ENCODE results near the gene RAD51B.
"Not testable (repeated sequence)": the region's sequence is repeated elsewhere in the genome, so short reads cannot be mapped to it uniquely, and the experiment has no call there.

Gene RAD51B

DNA sequence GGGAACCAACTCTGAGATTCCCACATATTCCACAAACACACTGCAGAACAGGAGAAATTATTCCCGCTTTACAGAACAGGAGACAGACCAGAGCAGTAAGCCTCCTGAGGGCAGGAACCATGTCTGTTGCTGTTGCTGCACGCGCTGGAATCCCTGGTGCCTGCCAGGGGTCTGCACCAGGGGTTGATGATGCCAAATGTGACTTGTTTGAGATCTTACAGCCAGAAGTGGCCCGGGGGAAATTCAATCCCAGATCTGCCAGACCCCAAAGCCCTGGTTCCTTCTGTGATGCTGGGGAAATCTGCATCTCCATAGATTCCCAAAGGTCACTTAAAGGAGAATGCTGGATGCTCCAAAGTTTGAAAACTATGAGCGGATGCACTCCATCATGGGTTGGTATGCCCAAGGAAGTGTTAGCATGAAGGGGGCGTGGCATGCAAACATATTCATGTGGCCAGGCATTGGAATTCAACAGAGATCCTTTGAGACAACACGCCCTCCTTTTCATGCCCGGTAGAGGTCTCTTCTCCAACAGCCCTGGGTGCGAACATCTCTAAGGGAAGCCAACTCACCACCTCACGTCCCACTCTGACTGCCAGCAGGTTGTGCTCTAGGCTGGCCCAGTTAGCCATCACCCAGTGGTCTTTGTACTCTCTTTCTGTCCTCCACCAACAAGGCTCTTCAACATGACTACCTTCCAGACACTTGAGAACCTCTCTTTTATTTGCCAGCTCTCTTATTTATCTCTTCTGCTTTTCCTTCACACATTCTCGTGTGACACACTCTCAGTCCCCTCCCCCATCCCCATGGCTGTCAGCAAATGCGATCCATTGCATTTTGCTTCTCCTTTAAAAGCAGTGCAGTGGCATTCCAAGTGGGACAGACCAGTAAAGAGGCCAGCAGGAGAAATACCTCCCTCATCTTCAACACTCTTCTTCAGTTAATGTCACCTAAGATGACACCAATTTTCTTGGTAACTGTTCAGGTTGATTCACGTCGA is 841.9 kb downstream of the RAD51B start:
- in situ Hi-C loops (cut with HindIII; ENCODE audit: low sequenced_read_pairs): no loop called here
- no peak overlapping the region for H3K4me3 ChIP-seq (ENCODE audit: low read depth, low read length)
- TF ChIP-seq, protein P1, sequence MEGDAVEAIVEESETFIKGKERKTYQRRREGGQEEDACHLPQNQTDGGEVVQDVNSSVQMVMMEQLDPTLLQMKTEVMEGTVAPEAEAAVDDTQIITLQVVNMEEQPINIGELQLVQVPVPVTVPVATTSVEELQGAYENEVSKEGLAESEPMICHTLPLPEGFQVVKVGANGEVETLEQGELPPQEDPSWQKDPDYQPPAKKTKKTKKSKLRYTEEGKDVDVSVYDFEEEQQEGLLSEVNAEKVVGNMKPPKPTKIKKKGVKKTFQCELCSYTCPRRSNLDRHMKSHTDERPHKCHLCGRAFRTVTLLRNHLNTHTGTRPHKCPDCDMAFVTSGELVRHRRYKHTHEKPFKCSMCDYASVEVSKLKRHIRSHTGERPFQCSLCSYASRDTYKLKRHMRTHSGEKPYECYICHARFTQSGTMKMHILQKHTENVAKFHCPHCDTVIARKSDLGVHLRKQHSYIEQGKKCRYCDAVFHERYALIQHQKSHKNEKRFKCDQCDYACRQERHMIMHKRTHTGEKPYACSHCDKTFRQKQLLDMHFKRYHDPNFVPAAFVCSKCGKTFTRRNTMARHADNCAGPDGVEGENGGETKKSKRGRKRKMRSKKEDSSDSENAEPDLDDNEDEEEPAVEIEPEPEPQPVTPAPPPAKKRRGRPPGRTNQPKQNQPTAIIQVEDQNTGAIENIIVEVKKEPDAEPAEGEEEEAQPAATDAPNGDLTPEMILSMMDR (IDR thresholded peaks at IDR 0.05; ENCODE audit: low read depth, low read length): no peak
- DNase-seq (ENCODE audit: low read depth, low spot score): no peak

DNA sequence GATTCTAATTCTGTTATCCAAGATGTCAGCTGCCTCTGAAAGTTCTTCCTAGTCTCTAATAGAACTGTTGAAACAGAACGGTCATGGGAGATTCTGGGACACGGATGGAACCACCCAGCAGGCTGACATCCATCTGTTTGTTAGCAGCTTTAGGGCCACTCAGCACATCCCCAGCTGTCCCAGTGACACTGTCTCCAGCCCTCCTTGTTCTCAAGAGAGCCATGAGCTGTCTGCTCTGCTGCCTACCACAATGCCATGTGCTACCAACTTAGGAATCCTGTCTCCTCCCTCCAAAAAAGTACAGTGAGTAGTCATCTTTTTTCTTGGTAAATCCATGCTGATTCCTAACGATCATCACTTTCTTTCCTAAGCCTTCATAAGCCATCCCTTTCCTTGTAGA is 842.8 kb downstream of the RAD51B start:
- TF ChIP-seq, protein P1 (IDR thresholded peaks at IDR 0.05; ENCODE audit: low read depth, low read length): no peak
- H3K4me3 ChIP-seq (ENCODE audit: low read depth, low read length): no peak overlapping the region
- in situ Hi-C loops (cut with HindIII; ENCODE audit: low sequenced_read_pairs): no loop called here
- DNase-seq (ENCODE audit: low read depth, low spot score): no peak

DNA sequence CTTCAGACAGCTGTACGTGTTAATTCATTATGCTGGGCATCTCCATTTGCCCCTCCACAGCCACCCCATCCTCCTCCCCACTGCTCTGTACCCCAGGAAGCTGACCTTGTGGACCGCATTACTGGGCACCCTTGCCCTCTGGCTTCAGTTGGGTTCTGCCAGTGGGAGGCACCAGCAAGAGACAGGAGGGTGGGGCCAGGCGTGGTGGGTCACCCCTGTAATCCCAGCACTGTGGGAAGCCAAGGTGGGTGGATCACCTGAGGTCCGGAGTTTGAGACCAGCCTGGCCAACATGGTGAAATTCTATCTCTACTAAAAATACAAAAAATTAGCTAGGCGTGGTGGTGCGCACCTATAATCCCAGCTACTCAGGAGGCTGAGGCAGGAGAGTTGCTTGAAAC is 843.2 kb downstream of the RAD51B start:
- H3K4me3 ChIP-seq (ENCODE audit: low read depth, low read length); DNase-seq (ENCODE audit: low read depth, low spot score); in situ Hi-C loops (cut with HindIII; ENCODE audit: low sequenced_read_pairs): not testable (repeated sequence)

DNA sequence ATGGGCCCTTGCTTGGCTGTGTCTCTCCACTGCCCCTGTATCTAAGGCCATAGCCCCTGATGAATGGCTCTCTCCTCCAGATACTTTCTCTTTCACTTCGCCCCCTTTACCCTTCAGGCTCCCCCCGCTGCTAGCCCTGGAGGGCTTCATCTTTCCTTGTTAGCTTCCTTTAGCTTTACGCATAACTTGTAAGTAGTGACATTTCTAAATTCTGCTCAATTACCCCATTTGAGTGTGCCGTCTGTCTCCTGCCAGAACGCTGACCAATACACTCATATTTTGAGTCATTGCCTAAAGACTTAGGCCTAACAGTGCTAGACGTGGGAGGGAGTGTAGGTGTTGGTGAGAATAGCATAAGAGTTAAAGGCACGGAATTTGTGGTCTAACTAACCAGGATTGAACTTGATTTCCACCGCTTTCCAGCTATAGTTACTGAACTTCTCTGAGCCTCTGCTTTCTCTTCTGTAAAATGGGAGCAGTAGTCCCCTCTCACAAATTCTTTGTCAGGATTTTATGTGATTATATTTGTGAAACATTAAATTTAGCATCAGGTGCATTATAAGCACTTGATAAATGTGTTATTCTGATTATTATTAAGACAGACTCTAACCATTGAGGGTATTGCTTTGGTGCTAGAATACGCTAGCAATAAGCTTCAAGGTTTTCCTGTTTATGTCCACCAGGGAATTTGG is 844.0 kb downstream of the RAD51B start:
- DNase-seq (ENCODE audit: low read depth, low spot score): peak; percentile 77
- no peak overlapping the region for H3K4me3 ChIP-seq (ENCODE audit: low read depth, low read length)
- in situ Hi-C loops (cut with HindIII; ENCODE audit: low sequenced_read_pairs): no loop called here
- TF ChIP-seq, protein P1 (IDR thresholded peaks at IDR 0.05; ENCODE audit: low read depth, low read length): no peak

DNA sequence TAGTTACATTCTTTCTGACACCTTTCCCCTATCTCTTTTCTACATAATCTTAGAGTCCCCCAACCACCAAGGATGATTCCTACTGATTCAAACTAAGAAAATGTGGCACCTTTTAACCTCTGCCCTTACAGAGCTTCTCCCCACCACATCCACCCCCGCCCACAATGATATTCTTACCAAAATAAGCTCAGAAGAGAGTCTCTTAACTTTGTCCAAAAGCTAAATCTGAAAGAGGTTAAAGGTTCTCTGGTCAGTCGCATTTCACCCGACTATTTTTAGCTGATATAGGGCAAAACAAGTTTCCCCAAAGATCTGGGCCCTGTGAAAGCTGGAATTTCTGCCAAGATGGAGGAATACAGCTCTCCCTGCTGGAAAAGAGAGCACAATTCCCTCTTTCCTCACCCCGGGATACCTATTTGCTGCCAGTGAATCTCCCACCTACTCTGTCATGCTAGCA is 844.7 kb downstream of the RAD51B start:
- no peak overlapping the region for H3K4me3 ChIP-seq (ENCODE audit: low read depth, low read length)
- no peak for DNase-seq (ENCODE audit: low read depth, low spot score)
- TF ChIP-seq, protein P1 (IDR thresholded peaks at IDR 0.05; ENCODE audit: low read depth, low read length): no peak
- in situ Hi-C loops (cut with HindIII; ENCODE audit: low sequenced_read_pairs): no loop called here

DNA sequence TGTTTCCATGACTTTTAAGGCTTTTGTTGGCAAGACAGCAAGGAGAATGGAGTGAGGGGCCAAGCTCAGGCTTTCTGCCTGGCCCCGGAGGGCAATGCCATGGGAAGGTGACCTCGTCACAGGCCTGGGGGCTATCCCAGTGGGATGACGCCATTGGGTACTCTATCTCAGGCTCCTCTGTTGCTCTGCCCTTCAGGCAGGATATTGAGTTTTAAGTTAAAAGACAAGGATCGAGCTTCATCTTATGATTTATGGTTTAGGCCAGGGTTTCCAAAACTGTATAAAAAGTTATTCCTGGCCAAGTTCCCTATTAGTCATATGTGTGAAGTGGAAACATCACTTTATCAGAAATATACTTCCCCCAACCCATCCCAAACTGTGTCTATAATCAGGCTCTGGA is 845.6 kb downstream of the RAD51B start:
- no peak overlapping the region for H3K4me3 ChIP-seq (ENCODE audit: low read depth, low read length)
- in situ Hi-C loops (cut with HindIII; ENCODE audit: low sequenced_read_pairs): no loop called here
- DNase-seq (ENCODE audit: low read depth, low spot score): peak; percentile 54
- TF ChIP-seq, protein P1 (IDR thresholded peaks at IDR 0.05; ENCODE audit: low read depth, low read length): no peak

DNA sequence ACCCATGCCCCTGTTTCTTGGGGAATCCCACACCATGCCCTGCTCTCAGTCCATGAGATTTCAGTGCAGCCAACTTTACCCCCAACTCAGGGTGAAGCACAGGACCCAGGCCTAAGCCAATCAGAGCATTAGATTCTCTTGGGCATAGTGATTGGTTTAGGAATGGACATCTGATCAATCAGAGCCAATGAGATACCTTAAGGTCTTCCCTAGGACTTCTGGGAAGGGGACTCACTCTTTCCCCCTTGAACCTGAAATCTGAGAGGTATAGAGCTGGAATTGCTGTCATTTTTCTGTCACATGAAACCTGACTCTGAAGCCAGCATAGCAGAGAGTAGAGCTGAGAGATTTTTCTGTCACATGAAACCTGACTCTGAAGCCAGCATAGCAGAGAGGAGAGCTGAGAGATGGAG is 846.2 kb downstream of the RAD51B start:
- DNase-seq (ENCODE audit: low read depth, low spot score): peak; percentile 17
- H3K4me3 ChIP-seq (ENCODE audit: low read depth, low read length): no peak overlapping the region
- TF ChIP-seq, protein P1 (IDR thresholded peaks at IDR 0.05; ENCODE audit: low read depth, low read length): no peak
- in situ Hi-C loops (cut with HindIII; ENCODE audit: low sequenced_read_pairs): no loop called here
